NCI-H187 (cell line): Measurements from ENCODE around the gene CPN2.

Experiments
- DNase-seq, 2 experiments: peaks; one replicate each; lab custom pipeline; 2025; lab: John Stamatoyannopoulos, UW

CPN2 gene, protein sequence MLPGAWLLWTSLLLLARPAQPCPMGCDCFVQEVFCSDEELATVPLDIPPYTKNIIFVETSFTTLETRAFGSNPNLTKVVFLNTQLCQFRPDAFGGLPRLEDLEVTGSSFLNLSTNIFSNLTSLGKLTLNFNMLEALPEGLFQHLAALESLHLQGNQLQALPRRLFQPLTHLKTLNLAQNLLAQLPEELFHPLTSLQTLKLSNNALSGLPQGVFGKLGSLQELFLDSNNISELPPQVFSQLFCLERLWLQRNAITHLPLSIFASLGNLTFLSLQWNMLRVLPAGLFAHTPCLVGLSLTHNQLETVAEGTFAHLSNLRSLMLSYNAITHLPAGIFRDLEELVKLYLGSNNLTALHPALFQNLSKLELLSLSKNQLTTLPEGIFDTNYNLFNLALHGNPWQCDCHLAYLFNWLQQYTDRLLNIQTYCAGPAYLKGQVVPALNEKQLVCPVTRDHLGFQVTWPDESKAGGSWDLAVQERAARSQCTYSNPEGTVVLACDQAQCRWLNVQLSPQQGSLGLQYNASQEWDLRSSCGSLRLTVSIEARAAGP

GRCh38 chr3:194351080-194351672 is at the start of gene CPN2:
CPN2 (minus strand) TSS chr3:194351328; CDS start chr3:194342702, 8,626 bp downstream.
- DNase-seq: no peak

DNA sequence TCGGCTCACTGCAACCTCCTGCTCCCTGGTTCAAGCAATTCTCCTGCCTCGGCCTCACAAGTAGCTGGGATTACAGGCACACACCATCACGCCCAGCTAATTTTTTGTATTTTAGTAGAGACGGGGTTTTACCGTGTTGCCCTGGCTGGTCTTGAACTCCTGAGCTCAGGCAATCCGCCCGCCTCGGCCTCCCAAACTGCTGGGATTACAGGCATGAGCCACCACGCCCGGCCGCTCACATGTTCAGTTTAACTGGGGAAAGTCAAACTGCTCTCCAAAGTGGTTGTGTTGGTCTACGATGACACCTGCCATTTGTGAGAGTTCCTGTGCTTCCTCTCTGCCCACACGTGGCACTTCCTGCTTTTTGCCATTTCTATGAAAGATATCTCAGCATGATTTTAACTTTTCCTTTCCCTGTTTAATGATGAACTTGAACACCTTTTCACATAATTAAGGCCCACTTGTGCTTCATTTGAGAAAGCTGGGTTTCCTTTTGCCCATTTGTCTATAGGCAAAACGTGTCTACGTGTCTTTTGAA is 48.8 kb upstream of the CPN2 start:
- no peak for DNase-seq

DNA sequence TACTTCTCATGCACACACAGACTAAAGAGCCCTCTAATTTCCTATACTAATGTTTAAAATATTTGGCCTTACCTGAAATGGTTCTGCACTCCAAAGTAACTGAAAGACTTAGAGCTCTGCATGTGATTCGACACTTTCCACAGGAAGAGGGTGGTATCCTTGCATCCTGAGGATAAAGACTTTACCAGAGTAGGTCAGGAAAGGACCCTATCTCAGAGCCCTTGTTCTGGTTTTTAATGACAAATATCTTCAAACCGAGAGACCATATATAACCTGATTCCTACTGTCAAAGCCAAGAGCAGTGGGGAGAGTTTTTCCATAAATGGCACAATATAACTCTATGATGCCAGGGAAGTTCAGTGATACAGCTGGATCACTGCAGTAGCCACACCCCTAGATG is 48.0 kb upstream of the CPN2 start, which contains the start of gene GP5:
Gene GP5, minus strand, starts transcription at position 101 of the 400 bp plus-strand sequence. CDS start 984 bp downstream, outside the sequence.
- DNase-seq: no peak

- DNase-seq: no peak
Observed at GRCh38 chr3:194397757-194398312, 46.7 kb upstream of the CPN2 start.

GRCh38 chr3:194396859-194397756 is 46.0 kb upstream of the CPN2 start:
- DNase-seq: no peak

DNA sequence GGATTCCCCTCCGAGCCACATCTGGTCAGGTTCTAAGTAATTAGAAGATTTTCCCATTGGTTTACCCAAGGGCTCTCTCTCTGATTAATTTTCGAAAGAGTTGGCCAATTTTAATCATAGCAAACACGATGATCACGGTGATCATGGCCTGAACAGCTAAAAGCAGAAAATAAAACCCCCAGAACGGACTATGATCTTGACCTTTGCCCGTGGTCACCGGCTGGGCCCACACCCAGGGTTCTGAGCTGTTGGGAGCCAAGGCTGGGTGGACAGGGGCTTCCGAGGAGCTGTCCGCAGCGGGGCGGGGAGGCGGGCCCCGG is 45.4 kb upstream of the CPN2 start:
- no peak for DNase-seq

DNA sequence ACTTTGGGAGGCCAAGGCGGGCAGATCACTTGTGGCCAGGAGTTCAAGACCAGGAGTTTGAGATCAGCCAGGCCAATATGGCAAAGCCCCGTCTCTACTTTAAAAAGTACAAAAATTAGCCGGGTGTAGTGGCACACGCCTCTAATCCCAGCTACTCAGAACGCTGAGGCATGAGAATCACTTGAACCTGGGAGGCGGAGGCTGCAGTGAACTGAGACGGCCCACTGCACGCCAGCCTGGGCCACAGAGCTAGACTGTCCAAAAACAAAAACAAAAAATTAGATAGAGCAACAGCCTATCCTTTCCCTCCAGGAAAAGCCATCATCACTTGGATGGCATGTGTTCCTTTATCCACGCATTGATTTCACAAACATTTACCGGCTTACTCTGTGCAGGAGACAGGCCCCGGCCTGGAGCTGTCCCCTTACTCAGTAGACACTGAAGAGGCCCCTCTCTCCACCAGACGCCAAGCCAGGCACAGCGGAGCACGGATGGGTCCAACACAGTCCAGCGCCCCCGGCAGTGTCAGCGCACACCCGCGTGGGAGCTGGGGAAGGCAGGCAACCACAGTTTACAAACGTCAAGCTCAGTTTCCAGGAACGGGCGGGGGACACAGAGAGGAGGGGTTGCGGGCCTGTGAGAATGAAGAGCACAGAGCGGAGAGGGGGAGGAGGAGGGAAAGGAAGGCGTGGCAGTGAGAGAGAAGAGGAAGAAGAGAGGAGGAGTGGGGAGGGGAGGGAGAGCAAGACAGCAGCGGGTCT is 44.8 kb upstream of the CPN2 start:
- no peak for DNase-seq

- no peak for DNase-seq
Observed at GRCh38 chr3:194395212-194395611, 44.1 kb upstream of the CPN2 start.

GRCh38 chr3:194392576-194392975 is 41.4 kb upstream of the CPN2 start:
- DNase-seq: no peak

DNA sequence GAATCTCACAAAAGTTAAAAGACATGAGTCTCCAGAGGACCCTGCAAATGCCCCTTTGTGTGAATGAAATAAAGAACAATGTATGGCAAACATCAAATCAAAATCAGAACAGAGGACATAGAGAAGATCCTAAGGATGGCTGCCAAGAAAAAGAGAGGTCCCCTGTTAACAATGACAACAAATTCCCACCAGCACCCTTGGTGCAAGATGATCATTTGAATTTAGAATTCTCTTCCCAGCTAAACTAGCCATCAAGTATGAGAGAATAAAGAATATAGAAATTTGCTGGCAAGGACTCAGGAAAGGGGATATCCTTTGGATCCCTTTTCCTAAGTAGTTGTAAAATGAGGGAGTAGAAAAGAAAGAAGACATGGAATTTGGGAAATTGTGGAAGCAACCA is 39.7 kb upstream of the CPN2 start:
- DNase-seq: no peak

- no peak for DNase-seq
Observed at GRCh38 chr3:194389269-194389668, 38.1 kb upstream of the CPN2 start.

DNA sequence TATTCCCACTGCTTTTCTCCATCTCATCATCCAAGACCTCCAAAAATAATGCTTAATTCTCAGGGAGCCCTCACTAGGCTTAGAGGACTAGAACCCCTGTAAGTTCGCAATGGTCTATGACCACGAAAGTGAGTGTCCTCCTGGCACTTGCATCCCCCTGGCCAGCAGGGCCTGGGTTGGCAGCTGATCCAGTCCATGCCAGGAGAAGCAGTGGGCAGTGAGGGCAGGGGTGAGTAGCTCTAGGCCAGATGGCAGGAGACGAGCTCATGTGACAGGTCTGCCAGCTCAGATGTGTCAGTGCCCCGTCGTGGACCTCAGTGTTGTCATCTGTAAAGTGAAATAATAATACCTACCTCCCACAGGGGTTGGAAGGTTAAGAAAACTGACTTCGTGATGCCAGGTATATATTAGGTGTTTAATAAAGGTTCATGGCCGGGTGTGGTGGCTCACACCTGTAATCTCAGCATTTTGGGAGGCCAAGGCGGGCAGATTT is 36.8 kb upstream of the CPN2 start:
- no peak for DNase-seq

- DNase-seq: no peak
Observed at GRCh38 chr3:194387276-194387675, 36.1 kb upstream of the CPN2 start.

GRCh38 chr3:194386648-194387047 is 35.5 kb upstream of the CPN2 start:
- DNase-seq: no peak

GRCh38 chr3:194386066-194386465 is 34.9 kb upstream of the CPN2 start:
- DNase-seq: no peak

- no peak for DNase-seq
Observed at GRCh38 chr3:194384569-194385001, 33.5 kb upstream of the CPN2 start.

GRCh38 chr3:194384156-194384555 is 33.0 kb upstream of the CPN2 start:
- no peak for DNase-seq

- DNase-seq: no peak
Observed at GRCh38 chr3:194383276-194383940, 32.3 kb upstream of the CPN2 start.

DNA sequence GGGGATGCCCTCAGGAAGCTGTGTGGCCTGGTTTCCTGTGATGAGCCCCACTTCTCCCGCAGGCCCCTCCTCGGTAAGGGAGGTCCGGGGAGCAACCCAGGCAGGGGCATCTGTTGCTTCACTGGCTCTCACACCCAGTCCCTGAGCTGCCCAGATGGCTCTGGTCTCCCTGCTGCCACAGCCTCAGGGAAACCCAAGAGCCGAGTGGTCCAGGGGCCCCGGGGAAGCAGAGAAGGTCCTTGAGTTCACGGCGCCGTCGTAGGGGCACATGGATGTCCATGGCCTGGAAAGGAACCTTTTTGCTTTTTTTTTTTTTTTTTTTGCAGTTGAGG is 31.7 kb upstream of the CPN2 start:
- DNase-seq: no peak

- DNase-seq: no peak
Observed at GRCh38 chr3:194382196-194382891, 31.2 kb upstream of the CPN2 start.
